ENCODE results near the gene DPYSL4. TPM values are rescaled to one million over a fixed set of nuclear protein-coding genes. Genes with fewer than 3 reads are reported as not detected.
"Not testable (repeated sequence)": the region's sequence is repeated elsewhere in the genome, so short reads cannot be mapped to it uniquely, and the experiment has no call there.

DPYSL4 gene
- total and polyA plus RNA-seq, 3 experiments from 2014 or later: 3.2 to 3.3 TPM; not detected in 1

GRCh38 chr10:132158122-132158741 is 28.5 kb upstream of the DPYSL4 start:
- H3K4me1 Mint-ChIP-seq: peaks cover 22 to 35% (median 33%) of the 10 kb centered on the region in 3 donors
- no peaks in the 10 kb centered on the region for H3K27me3 Mint-ChIP-seq
- Histone ChIP-seq H3K27ac (ENCODE audit: low read depth, low read length) (peak overlapping the region; percentile 43), H3K9me3 (ENCODE audit: low read length) (no peaks in the 10 kb centered on the region), H3K36me3 (ENCODE audit: insufficient read depth, low read length) (no peaks in the 10 kb centered on the region), H3K4me3 (ENCODE audit: low read length) (no peak overlapping the region), H3K4me1 (ENCODE audit: insufficient read depth, low read length) (peaks cover 31% of the 10 kb centered on the region), H3K27me3 (ENCODE audit: insufficient read depth, low read length, poor library complexity, severe bottlenecking) (no peaks in the 10 kb centered on the region)
- H3K9me3 Mint-ChIP-seq: peaks cover 0 to 22% (median 9%) of the 10 kb centered on the region in 5 donors
- DNase-seq: peak in 3 of 5 donors; percentile 40 to 51 (median 46)
- H3K27ac Mint-ChIP-seq: peak overlapping the region; percentile 73 to 95 (median 91)
- ChIA-PET POLR2A (no interaction called here), CTCF (no interaction called here)
- no peaks in the 10 kb centered on the region for H3K36me3 Mint-ChIP-seq
- H3K4me3 Mint-ChIP-seq: peak overlapping the region in 2 of 7 donors; percentile 41 to 49

- peaks cover 31% of the 10 kb centered on the region for H3K4me1 ChIP-seq (ENCODE audit: insufficient read depth, low read length)
- ChIA-PET POLR2A (no interaction called here), CTCF (no interaction called here)
- DNase-seq: peak in 4 of 5 donors; percentile 11 to 49 (median 32)
- no peaks in the 10 kb centered on the region for H3K36me3 Mint-ChIP-seq
- H3K9me3 Mint-ChIP-seq: peaks cover 0 to 22% (median 9%) of the 10 kb centered on the region in 5 donors
- H3K27me3 Mint-ChIP-seq: no peaks in the 10 kb centered on the region
- peaks cover 22 to 38% (median 35%) of the 10 kb centered on the region in 3 donors for H3K4me1 Mint-ChIP-seq
- no peaks in the 10 kb centered on the region for H3K9me3 ChIP-seq (ENCODE audit: low read length)
- peak overlapping the region; percentile 67 to 100 (median 96) for H3K27ac Mint-ChIP-seq
- H3K27ac ChIP-seq (ENCODE audit: low read depth, low read length): peak overlapping the region; percentile 91
- H3K27me3 ChIP-seq (ENCODE audit: insufficient read depth, low read length, poor library complexity, severe bottlenecking): no peaks in the 10 kb centered on the region
- H3K36me3 ChIP-seq (ENCODE audit: insufficient read depth, low read length): no peaks in the 10 kb centered on the region
- peak overlapping the region in 4 of 7 donors; percentile 18 to 77 (median 52) for H3K4me3 Mint-ChIP-seq
- H3K4me3 ChIP-seq (ENCODE audit: low read length): peak overlapping the region; percentile 43
These were observed 27.9 kb upstream of the DPYSL4 start for GRCh38 chr10:132158823-132159222.

- H3K36me3 Mint-ChIP-seq: not testable (repeated sequence)
- peak overlapping the region in 4 of 7 donors; percentile 18 to 77 (median 52) for H3K4me3 Mint-ChIP-seq
These were observed 27.2 kb upstream of the DPYSL4 start for GRCh38 chr10:132159302-132160230.

GRCh38 chr10:132160231-132160630 is 26.5 kb upstream of the DPYSL4 start:
- peaks cover 31% of the 10 kb centered on the region for H3K4me1 ChIP-seq (ENCODE audit: insufficient read depth, low read length)
- H3K4me3 Mint-ChIP-seq; H3K4me3 ChIP-seq (ENCODE audit: low read length); H3K27ac ChIP-seq (ENCODE audit: low read depth, low read length); POLR2A ChIA-PET; H3K9me3 ChIP-seq (ENCODE audit: low read length); H3K36me3 Mint-ChIP-seq; H3K27me3 Mint-ChIP-seq; H3K36me3 ChIP-seq (ENCODE audit: insufficient read depth, low read length); H3K27me3 ChIP-seq (ENCODE audit: insufficient read depth, low read length, poor library complexity, severe bottlenecking); CTCF ChIA-PET: not testable (repeated sequence)
- Mint-ChIP-seq H3K4me1 (peaks cover 22 to 42% (median 40%) of the 10 kb centered on the region in 3 donors), H3K27ac (peak overlapping the region in 6 of 8 donors; percentile 92 to 100 (median 97)), H3K9me3 (peaks cover 0 to 22% (median 9%) of the 10 kb centered on the region in 5 donors)
- peak in 2 of 5 donors; percentile 18 to 34 for DNase-seq

More at GRCh38 chr10:132159302-132160230, 27.2 kb upstream of the DPYSL4 start:
- H3K36me3 ChIP-seq (ENCODE audit: insufficient read depth, low read length); H3K27me3 Mint-ChIP-seq; H3K9me3 ChIP-seq (ENCODE audit: low read length); CTCF ChIA-PET; POLR2A ChIA-PET; H3K27me3 ChIP-seq (ENCODE audit: insufficient read depth, low read length, poor library complexity, severe bottlenecking): not testable (repeated sequence)
- Histone ChIP-seq H3K27ac (ENCODE audit: low read depth, low read length) (peak overlapping the region; percentile 91), H3K4me1 (ENCODE audit: insufficient read depth, low read length) (peaks cover 31% of the 10 kb centered on the region), H3K4me3 (ENCODE audit: low read length) (peak overlapping the region; percentile 43)
- H3K9me3 Mint-ChIP-seq: peaks cover 0 to 22% (median 9%) of the 10 kb centered on the region in 5 donors
- DNase-seq: peak; percentile 43 to 79 (median 57)
- peak overlapping the region; percentile 67 to 100 (median 96) for H3K27ac Mint-ChIP-seq
- H3K4me1 Mint-ChIP-seq: peaks cover 22 to 41% (median 39%) of the 10 kb centered on the region in 3 donors

GRCh38 chr10:132160834-132161622 is 25.7 kb upstream of the DPYSL4 start:
- Histone ChIP-seq H3K4me1 (ENCODE audit: insufficient read depth, low read length) (peaks cover 31% of the 10 kb centered on the region), H3K27ac (ENCODE audit: low read depth, low read length) (peak overlapping the region; percentile 51)
- Mint-ChIP-seq H3K4me3 (peak overlapping the region in 2 of 7 donors; percentile 29 to 56), H3K4me1 (peaks cover 22 to 42% (median 40%) of the 10 kb centered on the region in 3 donors), H3K9me3 (peaks cover 0 to 22% (median 9%) of the 10 kb centered on the region in 5 donors), H3K27ac (peak overlapping the region in 7 of 8 donors; percentile 77 to 98 (median 93))
- H3K27me3 ChIP-seq (ENCODE audit: insufficient read depth, low read length, poor library complexity, severe bottlenecking); H3K27me3 Mint-ChIP-seq; H3K4me3 ChIP-seq (ENCODE audit: low read length); POLR2A ChIA-PET; H3K36me3 ChIP-seq (ENCODE audit: insufficient read depth, low read length); H3K36me3 Mint-ChIP-seq; CTCF ChIA-PET; H3K9me3 ChIP-seq (ENCODE audit: low read length): not testable (repeated sequence)
- DNase-seq: peak; percentile 38 to 79 (median 53)

- peaks cover 0 to 7% of the 10 kb centered on the region in 2 donors for H3K27me3 Mint-ChIP-seq
- H3K36me3 Mint-ChIP-seq: no peaks in the 10 kb centered on the region
- H3K9me3 ChIP-seq (ENCODE audit: low read length): no peaks in the 10 kb centered on the region
- H3K4me3 Mint-ChIP-seq: peak overlapping the region in 6 of 7 donors; percentile 53 to 76 (median 70)
- CTCF ChIA-PET: no interaction called here
- peak in 3 of 5 donors; percentile 7 to 35 (median 29) for DNase-seq
- peaks cover 22 to 42% (median 40%) of the 10 kb centered on the region in 3 donors for H3K4me1 Mint-ChIP-seq
- no peaks in the 10 kb centered on the region for H3K36me3 ChIP-seq (ENCODE audit: insufficient read depth, low read length)
- H3K27ac Mint-ChIP-seq: peak overlapping the region; percentile 94 to 100 (median 96)
- peaks cover 0 to 22% (median 9%) of the 10 kb centered on the region in 5 donors for H3K9me3 Mint-ChIP-seq
- peaks cover 31% of the 10 kb centered on the region for H3K4me1 ChIP-seq (ENCODE audit: insufficient read depth, low read length)
- peak overlapping the region; percentile 60 for H3K27ac ChIP-seq (ENCODE audit: low read depth, low read length)
- POLR2A ChIA-PET: no interaction called here
- H3K4me3 ChIP-seq (ENCODE audit: low read length): peak overlapping the region; percentile 37
- H3K27me3 ChIP-seq (ENCODE audit: insufficient read depth, low read length, poor library complexity, severe bottlenecking): no peaks in the 10 kb centered on the region
These were observed 24.7 kb upstream of the DPYSL4 start for GRCh38 chr10:132162021-132162531.

GRCh38 chr10:132162590-132163277 is 24.0 kb upstream of the DPYSL4 start:
- ChIA-PET POLR2A (no interaction called here), CTCF (no interaction called here)
- no peaks in the 10 kb centered on the region for H3K36me3 Mint-ChIP-seq
- no peaks in the 10 kb centered on the region for H3K27me3 ChIP-seq (ENCODE audit: insufficient read depth, low read length, poor library complexity, severe bottlenecking)
- H3K4me3 Mint-ChIP-seq: peak overlapping the region in 6 of 7 donors; percentile 0 to 80 (median 22)
- no peak overlapping the region for H3K27ac ChIP-seq (ENCODE audit: low read depth, low read length)
- H3K36me3 ChIP-seq (ENCODE audit: insufficient read depth, low read length): no peaks in the 10 kb centered on the region
- peaks cover 0 to 22% (median 9%) of the 10 kb centered on the region in 5 donors for H3K9me3 Mint-ChIP-seq
- DNase-seq: no peak
- peak overlapping the region; percentile 94 to 100 (median 96) for H3K27ac Mint-ChIP-seq
- no peaks in the 10 kb centered on the region for H3K9me3 ChIP-seq (ENCODE audit: low read length)
- H3K4me3 ChIP-seq (ENCODE audit: low read length): no peak overlapping the region
- H3K4me1 ChIP-seq (ENCODE audit: insufficient read depth, low read length): peaks cover 31% of the 10 kb centered on the region
- peaks cover 0 to 7% of the 10 kb centered on the region in 2 donors for H3K27me3 Mint-ChIP-seq
- H3K4me1 Mint-ChIP-seq: peaks cover 20 to 38% (median 36%) of the 10 kb centered on the region in 3 donors
